ENCODE results near the gene APLF.
"Not testable (repeated sequence)": the region's sequence is repeated elsewhere in the genome, so short reads cannot be mapped to it uniquely, and the experiment has no call there.

Gene APLF

GRCh38 chr2:68475576-68475975 is 8.2 kb downstream of the APLF start:
- no peak for DNase-seq (ENCODE audit: low read depth in 2 of 2)

DNA sequence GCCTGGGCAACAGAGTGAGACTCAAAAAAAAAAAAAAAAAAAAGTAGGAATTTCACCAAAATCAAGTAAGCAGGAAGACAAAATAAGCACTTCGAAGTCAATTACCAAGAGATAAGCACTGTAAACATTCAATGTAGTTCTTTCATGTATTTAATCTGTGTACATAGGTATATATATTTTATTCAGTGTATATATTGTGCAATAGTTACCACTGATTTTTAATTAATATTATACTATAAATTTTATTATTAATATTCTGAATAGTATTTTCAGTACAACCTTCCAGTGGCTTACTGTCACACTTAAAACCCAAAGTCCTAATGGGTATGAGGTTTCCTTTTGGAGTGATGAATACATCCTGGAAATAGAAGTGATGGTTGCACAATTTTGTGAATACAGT is 9.1 kb downstream of the APLF start:
- no peak for DNase-seq (ENCODE audit: low read depth in 2 of 2)

GRCh38 chr2:68478688-68479087 is 11.3 kb downstream of the APLF start:
- no peak for DNase-seq (ENCODE audit: low read depth in 2 of 2)

DNA sequence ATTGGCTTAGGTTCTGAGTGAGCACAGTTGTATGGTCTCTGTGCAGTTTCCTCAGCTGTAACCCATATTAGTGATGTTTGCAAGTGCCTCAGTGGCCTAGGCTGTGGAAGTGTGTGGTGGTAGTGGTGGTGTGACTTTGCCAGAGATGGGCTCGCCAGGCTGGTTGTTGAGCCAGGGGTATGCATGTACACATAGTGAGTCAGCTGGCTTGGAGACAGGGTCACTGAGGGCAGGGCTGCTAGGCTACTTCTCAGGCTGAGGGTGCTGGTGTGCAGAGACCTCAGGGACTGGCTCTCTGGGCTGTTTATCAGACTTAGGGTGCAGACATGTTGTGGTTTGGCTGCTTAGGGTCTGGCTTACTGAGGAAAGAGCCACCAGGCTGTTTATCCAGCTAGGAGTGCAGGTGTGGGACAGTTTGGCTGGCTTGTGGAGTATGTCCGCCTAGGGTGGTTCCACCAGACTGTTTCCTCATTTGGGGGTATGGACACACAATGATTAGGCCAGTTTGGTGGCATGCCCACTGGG is 15.0 kb downstream of the APLF start:
- no peak for DNase-seq (ENCODE audit: low read depth in 2 of 2)

GRCh38 chr2:68483011-68483410 is 15.6 kb downstream of the APLF start:
- DNase-seq (ENCODE audit: low read depth in 2 of 2) = no peak

DNA sequence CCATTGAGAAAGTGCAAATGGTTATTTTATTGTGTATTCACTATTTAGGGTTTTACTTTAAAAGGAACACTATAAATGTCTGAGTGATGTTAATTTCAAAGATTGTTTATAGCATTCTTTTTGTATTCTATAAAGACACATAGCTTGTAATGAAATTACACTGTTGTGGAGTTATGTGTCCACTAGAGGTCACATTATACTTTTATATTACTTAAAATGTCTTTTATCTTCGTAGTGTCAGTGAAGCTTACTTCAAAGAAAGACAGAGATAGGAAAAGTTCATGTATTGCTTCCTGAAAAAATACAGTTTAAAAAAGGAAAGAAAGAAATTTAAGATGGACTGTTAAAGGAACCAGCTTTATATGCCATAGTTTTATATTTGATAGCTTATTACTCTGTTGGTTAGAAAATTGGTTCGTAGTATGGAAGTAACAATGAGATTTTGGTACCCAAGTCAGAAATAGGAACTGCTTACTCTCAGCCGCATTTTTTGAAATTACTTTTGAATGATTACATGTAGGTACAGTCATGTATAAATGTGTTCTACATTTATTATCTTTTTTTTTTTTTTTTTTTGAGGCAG is 20.5 kb downstream of the APLF start:
- no peak for DNase-seq (ENCODE audit: low read depth in 2 of 2)

DNA sequence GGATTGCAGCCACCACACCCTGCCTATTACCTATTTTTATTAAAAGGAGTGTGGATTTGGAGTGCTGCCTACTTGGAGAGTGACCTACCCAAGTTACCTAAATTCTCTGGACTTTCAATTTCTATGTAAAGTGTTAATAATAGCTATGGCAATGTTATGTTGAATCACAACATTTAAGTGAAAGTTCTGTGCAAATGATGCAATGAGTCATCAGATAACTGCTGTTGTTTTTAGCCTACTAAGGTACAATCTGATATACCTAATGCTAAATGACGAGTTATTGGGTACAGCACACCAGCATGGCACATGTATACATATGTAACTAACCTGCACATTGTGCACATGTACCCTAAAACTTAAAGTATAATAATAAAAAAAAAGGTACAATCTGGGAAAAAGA is 21.2 kb downstream of the APLF start:
- not testable (repeated sequence) for DNase-seq (ENCODE audit: low read depth in 2 of 2)

DNA sequence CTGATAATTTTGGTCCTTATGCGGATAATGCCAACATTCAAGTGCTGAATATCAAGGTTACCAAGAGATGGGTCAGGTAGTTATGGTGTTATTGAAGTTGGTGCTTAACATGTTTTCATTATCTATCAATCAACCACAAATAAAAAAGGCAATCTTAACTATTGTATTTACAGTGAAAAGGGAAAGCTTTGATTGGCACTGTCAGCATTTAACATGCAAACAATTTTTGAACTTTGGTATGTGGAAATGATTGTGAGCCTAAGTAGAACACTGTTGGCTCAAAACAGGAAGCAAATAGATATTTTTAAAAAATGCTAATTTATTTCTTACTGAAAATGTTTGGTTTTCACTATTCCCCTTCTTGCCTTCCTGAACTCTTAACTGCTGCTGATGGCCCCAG is 21.9 kb downstream of the APLF start:
- DNase-seq (ENCODE audit: low read depth in 2 of 2) = no peak

DNA sequence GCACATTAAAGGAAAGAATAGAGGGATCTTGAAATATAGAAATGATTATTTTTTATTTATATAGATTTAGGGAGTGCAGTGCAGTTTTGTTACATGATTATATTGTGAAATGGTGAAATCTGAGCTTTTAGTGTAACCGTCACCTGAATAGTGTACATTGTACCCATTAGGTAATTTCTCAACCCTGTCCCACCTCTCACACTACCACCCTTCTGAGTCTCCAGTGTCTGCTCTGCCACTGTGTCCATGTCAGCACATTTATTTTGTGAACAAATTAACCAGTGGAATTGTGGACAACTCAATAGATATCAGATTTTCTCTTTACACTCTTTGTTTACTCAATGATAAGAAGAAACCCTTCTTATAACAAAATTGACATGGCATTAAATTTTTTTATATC is 24.2 kb downstream of the APLF start:
- no peak for DNase-seq (ENCODE audit: low read depth in 2 of 2)

GRCh38 chr2:68499133-68499532 is 31.7 kb downstream of the APLF start:
- DNase-seq (ENCODE audit: low read depth in 2 of 2) = no peak

DNA sequence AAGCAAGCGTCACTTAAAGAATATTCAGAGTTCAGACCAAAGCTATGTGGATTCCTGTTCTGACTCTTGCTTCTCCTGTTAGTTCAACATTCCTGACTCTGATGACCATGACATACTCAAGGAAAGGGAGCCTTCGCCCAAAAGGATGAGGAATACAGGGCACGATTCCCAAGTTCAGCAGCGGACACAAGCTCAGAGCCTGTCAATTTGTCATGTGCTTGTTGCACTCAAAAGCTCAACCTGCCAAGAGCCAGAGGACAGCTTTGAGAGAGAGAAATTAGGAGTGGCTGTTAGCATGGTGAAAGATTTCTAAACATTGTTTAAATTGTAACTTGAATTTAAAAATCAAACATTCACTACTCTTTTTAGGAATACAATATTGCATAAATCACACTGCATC is 33.3 kb downstream of the APLF start:
- DNase-seq (ENCODE audit: low read depth in 2 of 2) = no peak

GRCh38 chr2:68501768-68502167 is 34.4 kb downstream of the APLF start:
- DNase-seq (ENCODE audit: low read depth in 2 of 2) = no peak

GRCh38 chr2:68505603-68506159 is 38.3 kb downstream of the APLF start:
- no peak for DNase-seq (ENCODE audit: low read depth in 2 of 2)

- no peak for DNase-seq (ENCODE audit: low read depth in 2 of 2)
These were observed 38.8 kb downstream of the APLF start for GRCh38 chr2:68506170-68506569.

- no peak for DNase-seq (ENCODE audit: low read depth in 2 of 2)
These were observed 44.9 kb downstream of the APLF start for GRCh38 chr2:68512326-68512725.

DNA sequence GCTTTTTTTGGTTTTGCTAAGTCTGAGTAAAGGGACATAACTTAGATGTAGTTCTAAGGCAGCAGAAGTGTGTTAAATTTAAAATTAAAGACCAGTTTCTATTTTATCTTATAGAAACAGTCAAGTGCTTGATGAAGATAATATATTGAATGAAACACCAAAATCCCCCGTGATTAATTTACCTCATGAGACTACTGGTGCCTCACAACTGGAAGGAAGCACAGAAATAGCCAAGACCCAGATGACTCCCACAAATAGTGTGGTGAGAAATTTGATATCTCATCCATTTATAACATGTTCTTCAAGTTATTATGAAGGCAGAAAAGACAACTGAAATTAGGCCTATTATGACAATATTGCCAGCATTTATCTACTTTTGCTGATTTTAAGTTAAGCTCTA is 45.6 kb downstream of the APLF start:
- DNase-seq (ENCODE audit: low read depth in 2 of 2) = no peak

DNA sequence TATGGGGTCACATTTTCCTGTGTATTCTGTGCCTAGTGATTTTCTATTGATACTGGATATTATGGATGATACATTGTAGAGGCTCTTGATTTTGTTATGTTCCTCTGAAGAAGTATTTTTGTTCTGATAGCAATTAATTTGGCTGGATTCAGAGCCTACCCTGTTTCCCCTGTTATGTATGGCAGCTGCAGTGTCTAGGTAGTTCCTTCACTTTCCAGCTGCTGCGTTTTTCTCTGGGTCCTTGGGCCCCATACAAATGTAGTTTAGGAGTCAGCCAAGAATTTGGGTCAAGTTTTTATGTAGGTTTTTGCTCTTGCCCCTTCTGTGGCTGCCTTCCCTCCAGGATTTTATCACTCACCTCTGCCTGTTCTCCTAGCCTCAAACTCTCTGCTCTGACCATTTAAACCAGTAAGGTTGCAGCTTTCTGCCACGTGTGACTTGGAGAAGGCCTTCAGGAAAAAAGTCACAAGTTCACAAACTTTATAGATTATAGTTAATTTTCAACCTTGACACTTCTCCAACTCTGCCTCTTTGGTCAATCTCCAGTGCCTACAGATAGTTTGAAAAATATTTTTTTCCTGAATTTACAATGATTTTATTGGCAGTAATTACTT is 47.0 kb downstream of the APLF start:
- no peak for DNase-seq (ENCODE audit: low read depth in 2 of 2)

DNA sequence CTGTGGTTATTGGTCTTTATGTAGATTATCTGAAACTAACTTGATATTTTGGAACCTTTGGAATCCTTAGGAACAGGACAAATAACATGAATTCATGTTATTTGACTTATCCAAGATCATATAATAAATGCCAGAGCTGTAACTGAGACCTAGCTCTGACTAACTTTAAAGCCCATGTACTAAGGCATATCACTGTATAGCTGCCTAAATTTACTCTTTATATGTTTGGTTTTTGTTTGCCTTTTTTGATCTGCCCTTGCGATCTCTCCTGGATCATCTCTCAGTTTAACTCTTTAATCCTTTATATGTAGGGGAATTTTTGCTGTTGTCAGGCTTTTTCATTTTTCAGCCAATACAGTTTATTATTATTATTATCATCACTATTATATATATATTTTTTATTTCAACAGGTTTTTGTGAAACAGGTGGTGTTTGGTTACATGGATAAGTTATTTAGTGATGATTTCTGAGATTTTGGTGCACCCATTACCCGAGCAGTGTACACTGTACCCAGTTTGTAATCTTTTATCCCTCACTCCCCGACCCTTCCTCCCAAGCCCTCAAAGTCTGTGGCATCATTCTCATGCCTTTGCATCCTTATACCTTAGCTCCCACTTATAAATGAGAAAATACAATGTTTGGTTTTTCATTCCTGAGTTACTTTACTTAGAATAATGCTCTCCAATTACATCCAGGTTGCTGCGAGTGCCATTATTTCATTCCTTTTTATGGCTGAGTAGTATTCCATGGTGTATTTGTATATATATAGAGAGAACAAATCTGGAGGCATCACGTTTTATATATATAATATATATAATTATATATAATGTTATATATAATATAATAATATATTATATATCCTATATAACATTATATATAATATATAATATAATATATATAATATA is 48.9 kb downstream of the APLF start:
- no peak for DNase-seq (ENCODE audit: low read depth in 2 of 2)

GRCh38 chr2:68519236-68519635 is 51.9 kb downstream of the APLF start:
- DNase-seq (ENCODE audit: low read depth in 2 of 2) = no peak

- no peak for DNase-seq (ENCODE audit: low read depth in 2 of 2)
These were observed 53.7 kb downstream of the APLF start for GRCh38 chr2:68521037-68521436.

DNA sequence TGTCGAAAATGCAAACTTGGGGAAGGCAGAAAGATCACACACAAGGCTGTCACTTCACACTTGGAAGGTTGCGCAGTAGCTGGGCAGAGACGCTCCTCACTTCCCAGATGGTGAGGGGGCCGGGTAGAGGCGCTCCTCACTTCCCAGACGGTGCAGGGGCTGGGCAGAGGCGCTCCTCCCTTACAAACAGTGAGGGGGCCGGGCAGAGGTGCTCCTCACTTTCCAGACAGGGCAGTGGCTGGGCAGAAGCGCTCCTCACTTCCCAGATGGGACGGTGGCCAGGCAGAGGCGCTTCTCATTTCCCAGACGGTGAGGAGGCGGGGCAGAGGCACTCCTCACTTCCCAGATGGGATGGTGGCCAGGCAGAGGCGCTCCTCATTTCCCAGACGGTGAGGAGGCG is 59.6 kb downstream of the APLF start:
- DNase-seq (ENCODE audit: low read depth in 2 of 2) = not testable (repeated sequence)

- not testable (repeated sequence) for DNase-seq (ENCODE audit: low read depth in 2 of 2)
These were observed 60.1 kb downstream of the APLF start for GRCh38 chr2:68527343-68528081.
